Stimulated activated CD8-positive, alpha-beta memory T cell treated with anti-CD3 and anti-CD28 coated beads, Interleukin-15, amount 100 ng/mL, for 24 hours (primary cell): ENCODE results near the gene KCND3.

Experiments used
- DNase-seq: peaks from one replicate; pipeline ENCODE4 v3.0.0-alpha.2; 2020; ENCODE audit warnings: low read depth

Gene KCND3

GRCh38 chr1:111723871-111724270, 265.6 kb downstream of the KCND3 start:
- no peak for DNase-seq

GRCh38 chr1:111723091-111723806, 266.2 kb downstream of the KCND3 start:
- DNase-seq, result no peak

GRCh38 chr1:111720977-111721786, 268.3 kb downstream of the KCND3 start:
- DNase-seq, result no peak
